Muscle of back (tissue), 11 donors: Measurements from ENCODE around the gene RNASE13. TPM values are rescaled to one million over a fixed set of nuclear protein-coding genes. Genes with fewer than 3 reads are reported as not detected.
"Not testable (repeated sequence)": the region's sequence is repeated elsewhere in the genome, so short reads cannot be mapped to it uniquely, and the experiment has no call there.

Experiments used
- DNase-seq, 3 donors: peaks; one replicate each; pipeline versions ENCODE4 v3.0.0 to v3.0.0-alpha.2; 2013
- polyA plus RNA-seq, 10 donors: library from polyadenylated mRNA; unstranded; fragments of 120-200 nt; gene quantifications; one replicate each; pipeline ENCODE4 v1.2.1, GENCODE V29; 2013; ENCODE audit not compliant: insufficient read length in 10 of 10

Gene RNASE13
- polyA plus RNA-seq, 10 donors: 0.33 to 0.34 TPM; not detected in 8

- no peak for DNase-seq
Observed at GRCh38 chr14:21023817-21024584, 10.6 kb downstream of the RNASE13 start.

GRCh38 chr14:21023174-21023573, 11.4 kb downstream of the RNASE13 start:
- no peak for DNase-seq

- DNase-seq: no peak
Observed at GRCh38 chr14:21022686-21023085, 11.9 kb downstream of the RNASE13 start.

GRCh38 chr14:21020977-21021545, 13.5 kb downstream of the RNASE13 start:
- no peak for DNase-seq

GRCh38 chr14:21019366-21019765, 15.2 kb downstream of the RNASE13 start:
- DNase-seq: no peak

DNA sequence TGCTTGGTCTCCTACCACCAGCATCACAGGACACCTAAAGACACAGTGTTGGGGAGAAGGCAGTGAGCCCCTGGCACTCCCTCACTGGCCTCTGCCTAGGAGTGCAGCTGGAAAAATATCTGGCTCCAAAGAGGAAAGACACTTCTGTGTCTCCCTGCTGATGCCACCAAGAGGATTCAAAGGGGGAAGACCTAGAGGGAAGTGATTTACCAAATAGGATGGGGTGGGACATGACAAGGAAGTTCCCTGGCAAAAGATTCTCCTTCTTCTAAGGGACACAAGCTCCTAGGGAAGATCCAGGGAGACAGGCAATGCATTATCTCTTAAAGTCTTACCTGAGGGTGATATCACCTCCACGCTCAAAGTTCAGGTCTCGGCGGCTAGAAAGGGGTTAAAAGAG, 15.8 kb downstream of the RNASE13 start:
- DNase-seq: no peak

DNA sequence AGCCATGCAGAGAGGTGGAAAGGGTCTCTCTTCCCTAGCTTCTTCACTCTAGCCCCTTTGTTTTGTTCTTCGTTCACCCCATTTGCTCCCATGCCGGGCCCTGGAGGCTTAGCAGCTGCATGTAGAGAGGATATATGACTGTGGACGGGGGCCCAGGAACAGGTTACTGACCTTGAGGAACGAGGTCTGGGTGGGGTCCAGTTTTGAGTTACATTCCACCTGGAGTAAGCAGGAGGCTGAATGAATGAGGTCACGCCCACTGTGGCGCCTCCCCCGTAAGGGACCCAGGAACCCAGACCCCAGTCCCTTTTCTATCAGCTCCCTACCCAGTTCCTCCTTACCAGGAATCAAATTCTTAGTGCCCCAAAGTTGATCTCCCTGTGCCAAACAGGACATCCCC, 16.3 kb downstream of the RNASE13 start:
- no peak for DNase-seq

- DNase-seq: no peak
Observed at GRCh38 chr14:21017528-21018245, 16.9 kb downstream of the RNASE13 start.

DNA sequence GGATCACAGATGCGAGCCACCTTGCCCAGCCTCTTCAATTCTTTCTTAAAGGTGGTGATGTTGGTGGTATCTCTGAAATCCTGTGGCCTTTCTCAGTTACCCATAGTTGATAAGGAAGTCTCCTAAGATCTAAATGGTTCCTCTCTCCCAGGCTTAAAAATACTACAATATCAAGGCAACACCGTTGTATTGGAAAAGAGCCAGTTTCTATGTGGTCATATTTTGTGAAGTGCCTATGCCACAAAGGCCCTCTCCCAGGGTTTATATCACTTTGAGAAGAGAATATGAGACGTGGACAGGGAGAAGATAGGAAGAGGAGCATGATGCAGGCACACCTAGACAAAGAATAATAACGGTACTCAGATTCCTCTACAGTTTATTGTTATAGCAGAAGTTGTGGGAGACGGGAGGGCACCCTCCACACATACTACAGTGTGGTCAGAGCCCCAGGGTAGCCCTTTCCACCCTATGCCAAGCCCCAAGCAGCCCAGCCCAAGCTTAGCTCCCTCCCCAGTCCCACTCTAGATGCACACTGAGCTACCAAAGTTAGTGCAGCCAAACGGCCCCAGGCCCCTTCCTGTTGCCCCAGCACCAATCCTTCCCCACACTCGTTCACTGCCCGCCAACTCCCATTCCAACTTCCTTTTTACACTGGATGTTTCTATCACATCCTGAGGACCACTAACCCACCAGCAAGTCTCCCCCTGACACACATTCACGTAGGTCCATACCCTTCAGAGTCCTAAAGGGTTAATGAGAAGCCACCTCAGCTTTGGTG, 18.0 kb downstream of the RNASE13 start:
- DNase-seq: no peak

DNA sequence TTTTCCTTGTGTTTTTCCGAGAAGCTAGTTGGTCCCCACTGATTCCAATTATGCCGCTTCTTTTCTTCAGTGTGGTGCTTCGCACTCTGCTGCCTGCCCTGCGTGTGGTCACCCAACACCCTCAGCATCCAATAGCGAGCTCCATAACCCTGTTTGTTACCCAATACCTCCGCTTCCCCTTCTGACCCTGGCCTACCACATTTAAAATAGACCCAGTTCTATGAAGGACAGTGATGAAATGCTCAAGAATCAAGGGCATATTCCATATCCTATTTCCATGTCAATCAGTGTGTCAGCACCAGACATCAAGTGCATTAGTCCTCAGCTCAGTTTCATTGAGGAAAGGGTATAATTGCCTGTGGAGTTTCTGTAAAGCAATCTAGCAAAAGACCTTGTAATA, 19.3 kb downstream of the RNASE13 start:
- no peak for DNase-seq

DNA sequence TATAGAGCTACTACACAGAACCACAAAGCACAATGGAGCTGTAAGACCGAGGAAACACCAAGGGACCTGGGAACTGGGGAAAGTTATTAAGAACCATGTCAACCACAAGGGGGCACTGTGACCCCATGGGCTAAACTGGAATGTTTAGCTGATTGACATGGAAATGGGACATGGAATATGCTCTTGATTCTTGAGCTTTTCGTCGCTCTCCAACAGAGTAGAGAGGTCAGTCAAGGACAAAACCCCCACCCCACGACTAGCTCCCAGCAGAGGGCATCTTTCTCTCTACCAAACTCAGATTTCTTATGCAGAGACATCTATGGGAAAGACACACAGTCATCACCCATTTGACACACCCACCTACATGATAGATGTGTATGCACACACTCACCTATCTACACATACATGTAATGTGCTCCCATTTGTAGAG, 19.8 kb downstream of the RNASE13 start:
- peak; percentile 83 to 92 (median 89) for DNase-seq

DNA sequence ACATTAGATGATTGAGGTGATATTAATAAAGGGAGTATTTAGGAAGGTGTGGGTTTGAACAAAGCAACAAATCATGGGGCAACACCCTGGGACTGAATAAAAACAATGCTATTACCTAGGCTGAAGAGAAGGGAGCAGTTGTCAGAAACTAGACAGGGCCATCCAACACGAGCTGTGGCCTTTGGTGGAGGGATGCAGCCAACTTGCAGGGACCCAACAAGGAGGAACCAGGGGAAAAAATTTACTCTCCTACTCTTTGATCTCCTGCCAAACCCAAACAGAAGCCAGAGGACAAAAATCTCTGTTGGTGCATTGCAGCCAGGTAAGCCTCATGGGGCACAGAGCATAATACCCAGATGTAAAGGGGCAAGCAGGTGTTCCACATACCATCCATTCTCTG, 23.5 kb downstream of the RNASE13 start:
- DNase-seq: no peak

DNA sequence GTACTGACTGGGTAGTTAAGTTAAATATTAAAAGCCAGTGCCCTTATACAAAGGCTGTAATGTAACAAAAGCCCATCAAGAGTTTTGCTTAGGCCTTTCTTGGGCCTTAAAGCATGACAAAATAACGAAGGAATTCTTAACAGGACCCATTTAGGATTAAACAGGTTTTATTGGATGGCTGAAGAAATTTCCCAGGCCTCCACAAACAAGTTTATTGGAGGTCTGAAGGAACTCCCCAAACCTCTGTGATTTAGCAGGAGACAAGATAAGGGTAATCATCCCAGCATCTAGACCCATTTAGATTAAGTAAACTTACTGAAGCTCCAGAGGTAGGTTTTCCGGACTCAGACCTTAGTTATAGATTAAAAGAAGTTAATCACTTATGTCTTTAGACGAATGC, 24.9 kb downstream of the RNASE13 start:
- DNase-seq: not testable (repeated sequence)

DNA sequence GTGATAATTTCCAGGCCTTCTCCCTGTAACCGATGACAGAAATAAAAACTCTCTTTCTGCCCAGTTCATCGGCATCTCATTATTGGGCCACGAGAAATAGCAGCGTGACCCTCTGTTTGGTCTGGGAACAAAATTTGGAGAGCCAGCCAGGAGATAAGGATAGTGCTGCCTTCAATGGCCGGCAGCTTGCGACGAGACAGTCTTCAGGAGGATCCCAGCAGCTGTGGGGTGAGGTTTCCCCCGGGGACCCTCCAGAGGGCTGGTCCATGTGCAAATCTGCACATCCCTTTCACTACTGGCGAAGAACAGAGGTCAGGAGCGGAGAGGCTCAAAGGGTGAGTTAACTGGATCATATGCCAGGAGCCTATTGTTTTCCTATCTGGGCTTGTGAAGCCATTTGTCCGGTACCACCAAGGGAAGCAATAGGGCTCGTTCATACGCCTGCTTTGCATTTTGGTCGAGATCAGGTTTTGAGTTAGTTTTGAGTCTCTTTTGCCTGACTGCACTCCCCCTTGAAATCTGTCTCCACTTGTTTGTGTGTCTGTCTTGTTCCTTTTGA, 30.7 kb downstream of the RNASE13 start:
- no peak for DNase-seq

GRCh38 chr14:21001218-21001617, 33.4 kb downstream of the RNASE13 start:
- DNase-seq: no peak

DNA sequence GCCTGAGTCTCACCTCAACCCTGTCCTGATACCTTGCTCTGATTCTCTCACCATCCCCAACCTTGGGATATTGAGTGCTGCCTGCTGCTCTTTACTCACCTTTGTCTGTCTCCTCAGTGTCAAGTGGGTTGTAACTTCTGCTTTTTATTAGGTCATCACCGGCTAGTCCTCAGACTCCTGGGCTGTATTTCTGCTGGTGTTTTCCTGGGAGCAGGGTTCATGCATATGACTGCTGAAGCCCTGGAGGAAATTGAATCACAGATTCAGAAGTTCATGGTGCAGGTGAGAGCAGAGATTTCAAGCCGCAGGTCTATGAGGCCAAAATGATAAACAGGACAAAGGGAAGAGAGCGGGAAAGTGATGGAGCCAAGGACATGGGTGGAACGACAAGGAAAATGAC, 35.0 kb downstream of the RNASE13 start:
- DNase-seq: no peak

DNA sequence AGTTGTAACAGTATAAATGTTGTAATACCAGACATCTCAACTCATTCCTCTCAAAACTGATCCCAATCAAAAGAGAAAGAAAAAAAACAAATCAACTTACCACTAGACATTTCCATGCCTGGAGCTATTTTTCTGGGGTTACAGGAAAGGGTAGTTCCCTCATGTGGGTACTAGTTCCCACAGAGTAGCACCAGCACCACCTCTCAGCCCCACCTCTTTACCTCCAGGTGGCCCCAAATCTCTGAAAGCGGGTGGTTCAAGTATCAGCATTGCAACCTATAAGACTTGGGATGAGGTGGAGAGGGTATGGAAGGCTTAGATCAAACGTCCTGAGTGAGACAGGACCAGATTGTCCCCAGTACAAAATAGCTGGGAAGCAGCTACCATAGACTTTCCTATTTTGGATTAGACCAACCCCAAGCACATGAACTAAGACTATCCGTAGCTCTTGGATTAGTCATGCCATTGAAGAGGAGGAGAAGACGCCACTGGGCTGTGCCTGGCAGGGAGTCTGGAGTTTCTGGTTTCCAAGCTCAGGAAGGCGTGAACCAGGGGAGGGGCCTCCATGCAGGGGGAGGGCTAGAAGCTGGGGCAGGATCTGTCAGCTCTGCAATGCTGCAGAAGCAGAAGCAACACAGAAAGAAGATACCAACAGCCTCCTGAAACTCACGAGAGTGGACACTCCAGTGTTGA, 35.8 kb downstream of the RNASE13 start, which contains the start of gene SLC39A2:
Gene SLC39A2, plus strand, starts transcription at position 620 of the 693 bp plus-strand sequence. CDS start 154 bp downstream, outside the sequence.
- no peak for DNase-seq

DNA sequence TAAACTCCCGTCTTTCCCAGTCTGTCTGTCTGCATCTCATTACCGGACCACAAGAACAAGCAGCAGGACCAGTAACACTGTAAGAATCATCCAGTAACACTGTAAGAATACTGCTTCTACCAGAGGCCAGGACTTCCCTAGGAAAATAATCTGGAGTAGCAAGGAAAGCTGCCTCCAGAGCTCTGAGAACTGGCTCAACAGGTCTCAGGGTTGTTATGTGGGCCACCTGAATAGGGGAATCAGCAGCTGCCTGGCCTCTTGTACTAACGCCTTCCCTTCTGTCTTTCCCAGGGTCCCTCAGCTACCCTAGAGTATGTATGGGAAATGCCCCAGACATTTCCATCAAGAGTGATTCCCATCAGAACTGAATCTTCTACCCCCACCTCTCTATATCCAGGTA, 36.5 kb downstream of the RNASE13 start:
- DNase-seq: no peak

GRCh38 chr14:20997564-20997963, 37.0 kb downstream of the RNASE13 start:
- DNase-seq: no peak

GRCh38 chr14:20997115-20997514, 37.5 kb downstream of the RNASE13 start:
- no peak for DNase-seq

DNA sequence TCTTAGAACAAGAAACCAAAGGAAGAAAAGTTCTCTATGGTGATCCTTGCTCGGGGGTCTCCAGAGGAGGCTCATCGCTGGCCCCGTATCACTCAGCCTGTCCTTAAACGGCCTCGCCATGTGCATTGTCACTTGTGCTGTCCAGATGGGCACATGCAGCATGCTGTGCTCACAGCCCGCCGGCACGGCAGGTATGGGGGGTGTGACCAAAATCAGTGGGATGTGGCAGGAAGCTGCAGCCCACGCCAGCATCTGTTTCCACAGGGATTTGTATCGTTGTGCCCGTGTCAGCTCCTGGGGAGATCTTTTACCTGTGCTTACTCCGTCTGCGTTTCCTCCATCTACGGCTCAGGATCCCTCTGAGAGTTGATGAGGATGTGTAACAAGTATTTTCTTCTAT, 38.1 kb downstream of the RNASE13 start:
- no peak for DNase-seq
